ENCODE results near the gene METTL27.
"Not testable (repeated sequence)": the region's sequence is repeated elsewhere in the genome, so short reads cannot be mapped to it uniquely, and the experiment has no call there.

METTL27 gene

DNA sequence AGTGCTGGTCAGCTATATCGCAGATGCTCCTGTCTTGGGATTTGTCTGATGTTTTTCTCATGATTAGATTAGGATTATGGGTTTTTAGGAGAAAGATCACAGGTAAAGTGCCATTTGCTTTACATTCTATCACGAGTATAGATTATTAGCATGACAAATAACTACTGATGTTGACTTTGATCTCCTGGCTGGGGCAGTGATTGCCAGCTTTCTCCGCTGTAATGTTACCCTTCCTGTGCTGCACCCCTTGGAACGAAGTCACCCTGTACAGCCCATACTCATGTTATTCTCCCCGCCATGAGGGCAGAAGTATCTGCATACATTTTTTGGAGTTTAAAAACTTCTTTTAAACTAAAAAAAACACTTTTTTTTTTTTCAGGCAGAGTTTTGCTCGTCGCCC is 22.3 kb downstream of the METTL27 start:
- DNase-seq (ENCODE audit: low spot score) = no peak

DNA sequence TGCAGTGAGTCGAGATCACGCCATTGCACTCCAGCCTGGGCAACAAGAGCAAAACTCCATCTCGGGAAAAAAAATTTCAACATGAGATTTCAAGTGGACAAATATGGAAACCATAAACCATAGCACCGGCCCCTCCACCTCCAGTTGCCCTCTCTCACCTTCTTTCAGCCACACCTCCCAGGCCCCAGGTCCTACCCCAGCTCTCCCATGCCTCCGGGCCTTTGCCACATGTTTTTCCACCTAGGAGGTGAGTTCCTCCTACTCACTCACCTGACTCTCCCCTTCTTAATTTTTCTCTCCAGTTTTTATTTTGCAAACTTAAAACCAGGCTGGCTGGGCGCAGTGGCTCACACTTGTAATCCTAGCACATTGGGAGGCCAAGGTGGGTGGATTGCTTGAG is 25.2 kb downstream of the METTL27 start:
- DNase-seq (ENCODE audit: low spot score) = no peak

DNA sequence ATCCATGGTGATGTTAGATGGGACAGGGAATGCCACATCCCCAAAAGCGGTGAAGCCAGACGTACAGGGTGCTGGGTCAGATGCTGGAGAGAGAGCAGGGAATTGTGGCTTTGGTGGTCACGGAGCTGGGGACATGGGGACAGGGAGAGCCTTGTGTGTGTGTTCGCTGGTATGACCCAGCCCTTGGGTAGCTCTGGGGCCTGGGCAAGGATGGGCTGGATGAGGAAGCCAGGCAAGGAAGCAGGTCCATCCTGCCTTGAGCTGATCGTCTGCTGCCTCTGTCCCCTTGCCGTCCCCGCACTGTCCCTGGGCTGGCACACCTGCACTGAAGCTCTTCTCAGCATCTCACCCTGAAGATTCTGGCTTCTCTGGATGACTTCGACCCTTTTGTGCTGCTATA is 26.9 kb downstream of the METTL27 start:
- no peak for DNase-seq (ENCODE audit: low spot score)

DNA sequence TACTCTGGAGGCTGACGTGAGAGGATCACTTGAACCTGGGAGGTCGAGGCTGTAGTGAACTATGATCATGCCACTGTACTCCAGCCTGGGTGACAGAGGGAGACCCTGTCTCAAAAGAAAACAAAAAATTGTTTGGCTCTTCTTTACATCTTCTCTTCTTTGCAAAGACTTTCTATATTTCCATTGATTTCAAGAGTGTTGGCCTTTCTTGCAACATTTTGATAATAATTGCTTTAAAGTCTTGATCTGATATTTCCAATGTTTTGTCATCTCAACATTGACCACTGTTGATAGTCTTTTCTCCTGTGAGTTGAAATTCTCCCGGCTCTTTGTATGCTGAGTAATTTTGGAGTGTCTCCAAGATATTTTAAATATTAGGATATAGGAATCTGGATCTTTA is 29.3 kb downstream of the METTL27 start:
- DNase-seq (ENCODE audit: low spot score) = no peak

DNA sequence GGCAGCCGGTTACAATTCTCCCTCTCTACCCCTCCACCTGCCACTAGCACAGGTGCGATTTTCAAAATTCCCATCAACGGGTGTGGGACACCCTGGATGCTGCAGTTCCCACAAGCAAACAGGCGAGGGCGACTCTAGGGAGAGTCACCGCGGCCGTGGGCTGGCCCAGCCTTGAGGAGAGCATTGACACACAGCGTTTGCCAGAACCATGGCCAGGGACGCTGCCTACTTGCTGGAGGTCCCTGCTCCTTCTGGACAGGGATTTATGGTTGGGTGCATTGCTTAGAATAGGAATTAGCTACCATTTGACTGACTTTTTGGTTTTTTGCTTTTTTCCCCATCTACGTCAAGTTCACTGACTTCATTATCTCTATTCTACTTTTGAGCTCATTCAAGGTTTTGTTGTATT is 30.6 kb downstream of the METTL27 start:
- DNase-seq (ENCODE audit: low spot score) = peak; percentile 88

DNA sequence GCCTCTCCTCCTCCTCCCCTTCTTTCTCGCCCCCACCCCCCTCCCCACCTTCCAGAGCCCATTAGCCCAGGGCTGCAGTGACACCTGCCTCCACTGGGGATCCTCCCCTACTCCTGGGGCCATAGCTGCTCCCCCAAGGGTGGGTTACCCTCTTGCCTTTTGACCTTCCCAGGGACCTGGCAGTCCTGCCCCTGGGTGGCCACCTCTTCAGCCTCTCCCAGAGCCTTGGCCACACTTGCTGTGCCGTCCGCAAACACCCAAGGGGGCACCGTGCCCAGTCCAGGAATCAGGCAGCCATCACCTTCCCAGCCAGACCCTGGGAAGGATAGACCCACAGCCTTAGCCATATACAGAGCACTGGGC is 31.3 kb downstream of the METTL27 start:
- no peak for DNase-seq (ENCODE audit: low spot score)

DNA sequence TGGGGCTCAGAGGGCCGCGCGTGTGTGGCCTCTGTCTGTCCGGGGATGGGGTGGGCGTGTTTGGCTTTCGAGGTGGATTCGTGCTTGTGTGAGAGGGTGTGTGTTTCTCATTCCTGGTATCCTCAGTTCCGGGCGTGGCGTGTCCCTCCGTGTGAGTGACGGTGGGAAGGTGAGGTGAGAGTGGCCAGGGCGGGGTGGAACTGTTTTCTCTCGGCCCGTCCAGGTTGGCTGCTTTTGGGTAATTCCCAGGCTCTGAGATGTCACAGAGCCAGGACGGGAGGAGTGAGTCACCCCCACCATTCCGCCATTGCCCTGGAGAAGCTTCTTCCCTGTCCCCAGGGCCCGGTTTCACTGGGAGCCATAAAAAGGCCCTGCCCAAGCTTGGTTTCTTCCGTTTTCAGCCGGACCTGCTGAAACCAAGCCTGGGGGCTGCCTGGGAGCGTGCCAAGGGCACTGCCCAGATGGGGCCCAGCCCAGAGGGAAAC is 32.8 kb downstream of the METTL27 start:
- no peak for DNase-seq (ENCODE audit: low spot score)

DNA sequence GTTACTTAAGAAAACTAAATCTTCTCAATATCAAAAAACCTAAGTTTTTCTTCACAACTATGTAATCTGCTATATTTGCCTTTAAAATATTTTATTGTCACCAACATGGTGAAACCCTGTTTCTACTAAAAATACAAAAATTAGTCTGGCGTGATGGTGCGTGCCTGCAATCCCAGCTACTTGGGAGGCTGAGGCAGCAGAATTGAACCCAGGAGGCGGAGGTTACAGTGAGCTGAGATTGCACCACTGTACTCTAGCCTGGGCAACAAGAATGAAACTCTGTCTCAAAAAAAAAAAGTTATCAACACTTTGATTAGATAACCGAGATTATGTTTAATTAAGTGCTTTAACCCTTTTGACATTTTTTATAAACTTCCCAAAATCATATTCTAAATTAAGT is 39.9 kb downstream of the METTL27 start:
- no peak for DNase-seq (ENCODE audit: low spot score)

DNA sequence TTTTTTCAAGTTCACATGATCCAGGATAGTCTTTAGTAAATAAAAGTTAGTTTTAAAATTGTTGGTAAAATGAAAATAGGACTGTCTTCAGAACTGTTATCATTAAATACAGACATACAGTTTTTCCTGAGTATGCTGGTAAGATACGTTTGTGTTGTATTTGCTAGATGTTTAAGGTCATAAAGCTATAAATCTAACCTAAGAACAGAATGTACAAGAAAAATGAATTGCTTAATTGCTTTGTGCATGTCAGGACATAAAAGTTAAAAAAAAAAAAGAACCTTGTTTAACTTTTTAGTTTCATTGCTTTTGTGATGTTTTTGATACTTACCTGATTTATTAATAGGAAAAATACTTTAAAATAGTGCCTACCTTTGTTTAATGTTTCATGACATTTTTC is 40.7 kb downstream of the METTL27 start:
- no peak for DNase-seq (ENCODE audit: low spot score)

DNA sequence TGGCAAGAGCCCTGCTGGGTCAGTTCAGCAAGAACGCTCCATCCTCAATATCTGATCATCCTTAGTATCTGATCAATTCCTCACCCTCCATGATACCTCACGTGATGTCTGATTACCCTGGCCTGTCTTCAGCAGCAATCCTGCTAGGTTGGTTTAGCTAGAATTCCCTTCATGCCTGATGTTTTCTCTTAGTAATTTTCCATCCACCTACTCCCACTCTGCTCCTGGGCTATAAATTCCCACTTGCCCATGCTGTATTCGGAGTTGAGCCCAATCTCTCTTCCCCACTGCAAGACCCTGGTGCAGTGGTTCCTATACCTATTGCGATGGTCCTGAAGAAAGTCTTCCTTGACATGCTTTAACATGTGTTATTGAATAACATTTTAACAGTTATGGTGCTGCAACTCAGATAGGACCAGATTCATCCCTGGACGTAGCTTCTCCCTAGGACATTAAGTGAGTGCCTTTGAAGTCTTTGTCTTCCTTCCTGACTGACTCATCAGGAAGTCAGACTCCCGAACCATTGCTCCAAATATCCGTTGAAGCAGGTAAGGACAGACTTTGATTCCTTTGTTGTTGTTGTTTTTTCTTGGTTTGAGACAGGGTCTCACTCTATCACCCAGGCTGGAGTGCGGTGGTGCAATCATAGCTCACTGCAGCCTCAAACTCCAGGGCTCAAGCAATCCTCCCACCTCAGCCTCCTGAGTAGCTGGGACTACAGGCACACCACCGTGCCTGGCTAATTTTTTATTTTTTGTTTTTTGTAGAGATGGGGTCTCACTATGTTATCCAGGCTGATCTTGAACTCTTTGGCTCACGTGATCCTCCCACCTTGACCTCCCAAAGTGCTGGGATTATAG is 42.8 kb downstream of the METTL27 start:
- DNase-seq (ENCODE audit: low spot score) = no peak

DNA sequence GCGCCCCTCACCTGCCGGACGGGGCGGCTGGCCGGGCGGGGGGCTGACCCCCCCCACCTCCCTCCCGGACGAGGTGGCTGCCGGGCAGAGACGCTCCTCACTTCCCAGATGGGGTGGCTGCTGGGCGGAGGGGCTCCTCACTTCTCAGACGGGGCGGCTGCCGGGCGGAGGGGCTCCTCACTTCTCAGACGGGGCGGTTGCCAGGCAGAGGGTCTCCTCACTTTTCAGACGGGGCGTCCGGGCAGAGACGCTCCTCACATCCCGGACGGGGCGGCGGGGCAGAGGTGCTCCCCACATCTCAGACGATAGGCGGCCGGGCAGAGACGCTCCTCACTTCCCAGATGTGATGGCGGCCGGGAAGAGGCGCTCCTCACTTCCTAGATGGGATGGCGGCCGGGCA is 45.1 kb downstream of the METTL27 start:
- not testable (repeated sequence) for DNase-seq (ENCODE audit: low spot score)

DNA sequence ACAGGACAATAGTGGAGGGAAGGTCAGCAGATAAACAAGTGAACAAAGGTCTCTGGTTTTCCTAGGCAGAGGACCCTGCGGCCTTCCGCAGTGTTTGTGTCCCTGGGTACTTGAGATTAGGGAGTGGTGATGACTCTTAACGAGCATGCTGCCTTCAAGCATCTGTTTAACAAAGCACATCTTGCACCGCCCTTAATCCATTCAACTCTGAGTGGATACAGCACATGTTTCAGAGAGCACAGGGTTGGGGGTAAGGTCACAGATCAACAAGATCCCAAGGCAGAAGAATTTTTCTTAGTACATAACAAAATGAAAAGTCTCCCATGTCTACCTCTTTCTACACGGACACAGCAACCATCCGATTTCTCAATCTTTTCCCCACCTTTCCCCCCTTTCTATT is 45.7 kb downstream of the METTL27 start:
- not testable (repeated sequence) for DNase-seq (ENCODE audit: low spot score)

DNA sequence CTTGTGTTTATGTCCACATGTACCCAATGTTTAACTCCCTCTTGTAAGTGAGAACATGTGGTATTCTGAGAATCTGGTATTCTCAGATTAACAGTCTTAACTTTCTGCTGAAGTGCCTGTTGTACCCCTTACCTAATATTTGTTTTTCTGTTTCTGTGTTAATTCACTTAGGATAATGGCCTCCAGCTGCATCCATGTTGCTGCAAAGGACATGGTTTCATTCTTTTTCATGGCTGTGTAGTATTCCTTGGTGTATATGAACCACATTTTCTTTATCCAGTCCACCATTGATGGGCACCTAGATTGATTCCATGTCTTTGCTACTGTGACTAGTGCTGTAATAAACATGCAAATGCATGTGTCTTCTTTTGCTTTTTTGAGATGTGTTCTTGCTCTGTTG is 47.1 kb downstream of the METTL27 start:
- DNase-seq (ENCODE audit: low spot score) = not testable (repeated sequence)

DNA sequence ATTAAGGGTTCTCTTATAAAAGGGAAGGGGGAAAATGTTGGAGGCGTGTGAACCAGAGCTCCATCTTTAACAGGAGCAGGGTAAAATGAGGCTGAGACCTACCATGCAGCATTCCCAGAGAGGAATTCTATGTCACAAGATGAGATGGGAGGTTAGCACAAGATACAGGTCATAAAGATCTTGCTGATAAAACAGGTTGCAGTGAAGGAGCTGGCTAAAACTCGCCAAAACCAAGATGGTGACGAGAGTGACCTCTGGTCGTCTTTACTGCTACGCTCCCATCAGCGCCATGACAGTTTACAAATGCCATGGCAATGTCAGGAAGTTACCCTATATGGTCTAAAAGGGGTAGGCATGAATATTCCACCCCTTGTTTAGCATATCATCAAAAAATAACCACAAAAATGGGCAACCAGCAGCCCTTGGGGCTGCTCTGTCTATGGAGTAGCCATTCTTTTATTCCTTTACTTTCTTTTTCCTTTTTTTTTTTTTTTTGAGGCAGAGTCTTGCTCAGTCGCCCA is 51.1 kb downstream of the METTL27 start:
- DNase-seq (ENCODE audit: low spot score) = not testable (repeated sequence)

DNA sequence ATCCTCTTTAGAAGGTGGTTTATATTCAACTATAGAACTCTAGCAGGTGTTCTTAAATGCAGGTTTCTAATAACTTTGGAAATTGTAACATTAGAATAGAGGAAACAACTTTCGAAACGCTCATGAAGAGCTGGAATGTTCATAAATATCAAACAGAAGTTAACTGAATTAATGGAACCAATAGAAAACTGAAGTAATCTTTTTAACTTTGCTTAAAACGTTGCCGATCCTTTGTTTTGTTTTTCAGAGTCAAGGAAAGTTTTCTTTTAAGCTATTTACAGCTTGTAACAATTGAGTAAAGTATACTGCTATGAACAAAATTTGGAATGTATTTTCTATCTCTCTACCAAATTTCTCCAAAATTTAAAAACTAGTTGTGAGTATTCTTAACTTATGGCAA is 53.3 kb downstream of the METTL27 start:
- DNase-seq (ENCODE audit: low spot score) = no peak

DNA sequence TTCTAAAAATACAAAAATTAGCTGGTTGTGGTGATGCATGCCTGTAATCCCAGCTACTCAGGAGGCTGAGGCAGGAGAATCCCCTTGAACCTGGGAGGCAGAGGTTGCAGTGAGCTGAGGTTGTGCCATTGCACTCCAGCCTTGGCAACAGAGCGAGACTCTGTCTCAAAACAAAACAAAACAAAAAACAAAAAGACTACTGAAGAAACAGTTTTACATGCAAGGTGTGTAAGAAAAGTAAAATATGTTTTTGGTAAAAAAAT is 54.6 kb downstream of the METTL27 start:
- DNase-seq (ENCODE audit: low spot score) = not testable (repeated sequence)

DNA sequence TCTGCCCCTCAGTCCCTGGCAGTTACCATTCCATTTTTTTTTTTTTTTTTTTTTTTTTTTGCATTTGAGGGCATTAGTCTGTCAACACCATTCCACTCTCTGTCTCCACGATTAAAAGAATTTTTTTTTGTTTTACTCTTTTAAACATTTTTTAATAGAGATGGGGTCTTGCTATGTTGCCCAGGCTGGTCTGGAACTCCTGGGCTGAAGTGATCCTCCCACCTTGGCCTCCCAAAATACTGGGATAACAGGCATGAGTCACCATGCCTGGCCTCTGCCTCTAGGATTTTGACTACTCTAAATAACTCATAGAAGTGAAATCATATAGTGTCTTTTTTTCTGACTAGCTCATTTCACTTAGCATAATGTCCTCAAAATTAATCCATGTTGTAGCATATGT is 55.7 kb downstream of the METTL27 start:
- no peak for DNase-seq (ENCODE audit: low spot score)

Data from D341Med (cell line).